Measurements from ENCODE around the gene SLC2A5.

SLC2A5 gene

GRCh38 chr1:9087411-9088125, 18.1 kb upstream of the SLC2A5 start:
- no peak for DNase-seq

GRCh38 chr1:9086796-9087195, 17.4 kb upstream of the SLC2A5 start:
- no peak for DNase-seq

- DNase-seq: no peak
Measured at GRCh38 chr1:9086045-9086444, 16.6 kb upstream of the SLC2A5 start.

- DNase-seq: no peak
Measured at GRCh38 chr1:9085306-9085940, 16.0 kb upstream of the SLC2A5 start.

GRCh38 chr1:9084906-9085305, 15.5 kb upstream of the SLC2A5 start:
- no peak for DNase-seq

- no peak for DNase-seq
Measured at GRCh38 chr1:9081473-9081872, 12.0 kb upstream of the SLC2A5 start.

- no peak for DNase-seq
Measured at GRCh38 chr1:9080705-9081291, 11.4 kb upstream of the SLC2A5 start.

GRCh38 chr1:9079988-9080704, 10.7 kb upstream of the SLC2A5 start:
- no peak for DNase-seq

- DNase-seq: no peak
Measured at GRCh38 chr1:9078752-9079500, 9.5 kb upstream of the SLC2A5 start.

GRCh38 chr1:9078015-9078751, 8.7 kb upstream of the SLC2A5 start:
- DNase-seq: no peak

GRCh38 chr1:9075022-9075421, 5.6 kb upstream of the SLC2A5 start:
- no peak for DNase-seq

- no peak for DNase-seq
Measured at GRCh38 chr1:9073143-9073542, 3.7 kb upstream of the SLC2A5 start.

GRCh38 chr1:9071554-9072235, 2.3 kb upstream of the SLC2A5 start:
- DNase-seq: no peak

GRCh38 chr1:9070486-9070885, 1.1 kb upstream of the SLC2A5 start:
- no peak for DNase-seq

- no peak for DNase-seq
Measured at GRCh38 chr1:9068981-9069325, 482 bp downstream of the SLC2A5 start.

GRCh38 chr1:9066945-9067807, 2.3 kb downstream of the SLC2A5 start:
- no peak for DNase-seq

- DNase-seq: no peak
Measured at GRCh38 chr1:9065213-9065751, 4.2 kb downstream of the SLC2A5 start.

GRCh38 chr1:9062846-9063245, 6.6 kb downstream of the SLC2A5 start:
- no peak for DNase-seq

- DNase-seq: no peak
Measured at GRCh38 chr1:9062021-9062471, 7.4 kb downstream of the SLC2A5 start.

- no peak for DNase-seq
Measured at GRCh38 chr1:9061252-9061960, 8.0 kb downstream of the SLC2A5 start.

Data from CD4-positive, alpha-beta T cell treated with Interleukin-4 for 4 hours (primary cell).